CD8-positive, alpha-beta memory T cell (primary cell): ENCODE measurements around the gene ARPP21. TPM values are rescaled to one million over a fixed set of nuclear protein-coding genes. Genes with fewer than 3 reads are reported as not detected.

Experiments
- CTCF ChIA-PET: fragments of 350-600 bp; sonication (Branson Sonifier 250); formaldehyde crosslinking; loops from one replicate; lab custom pipeline; 2021; ENCODE audit warnings: antibody characterized with exemption; lab: Charles Lee
- POLR2A ChIA-PET: fragments of 350-600 bp; sonication (Branson Sonifier 250); formaldehyde crosslinking; loops from one replicate; lab custom pipeline; 2021; ENCODE audit warnings: antibody characterized with exemption; lab: Charles Lee
- DNase-seq, 5 donors: peaks; one replicate each; pipeline versions ENCODE4 v3.0.0 to v3.0.0-alpha.2; 2020 to 2022; ENCODE audit warnings: mixed read lengths in 1 of 5
- H3K27ac ChIP-seq: one replicate; pipeline ENCODE4 v1.7.0; 2013; ENCODE audit warnings: low read depth, mild to moderate bottlenecking, low read length, moderate library complexity
- H3K27me3 ChIP-seq: 2 replicates; pipeline ENCODE4 v1.7.0; 2013; ENCODE audit warnings: low read length, mild to moderate bottlenecking; ENCODE audit not compliant: insufficient read depth, poor library complexity, severe bottlenecking
- H3K36me3 ChIP-seq: 2 replicates; pipeline ENCODE4 v1.7.0; 2013; ENCODE audit warnings: mild to moderate bottlenecking, low read length, moderate library complexity; ENCODE audit not compliant: insufficient read depth
- H3K4me1 ChIP-seq: 2 replicates; pipeline ENCODE4 v1.7.0; 2013; ENCODE audit warnings: mild to moderate bottlenecking, low read length, moderate library complexity; ENCODE audit not compliant: insufficient read depth
- H3K4me3 ChIP-seq: 2 replicates; pipeline ENCODE4 v1.7.0; 2013; ENCODE audit warnings: mild to moderate bottlenecking, low read length
- H3K9me3 ChIP-seq: 2 replicates; pipeline ENCODE4 v1.7.0; 2013; ENCODE audit warnings: mild to moderate bottlenecking, low read length
- H3K27ac Mint-ChIP-seq, 8 donors: one replicate each; pipeline ENCODE4 v1.8.0; 2020 to 2021; ENCODE audit warnings: mixed read lengths in 8 of 8, mild to moderate bottlenecking in 6 of 8, inconsistent platforms in 3 of 8, moderate library complexity in 3 of 8
- H3K27me3 Mint-ChIP-seq, 2 donors: one replicate each; pipeline ENCODE4 v1.8.0; 2020 to 2021; ENCODE audit warnings: mixed read lengths in 2 of 2, mild to moderate bottlenecking in 1 of 2, moderate library complexity in 1 of 2
- H3K36me3 Mint-ChIP-seq, 3 donors: one replicate each; pipeline ENCODE4 v1.8.0; 2020 to 2021; ENCODE audit warnings: mixed read lengths in 3 of 3, inconsistent platforms in 1 of 3, mild to moderate bottlenecking in 1 of 3
- H3K4me1 Mint-ChIP-seq, 3 donors: one replicate each; pipeline ENCODE4 v1.8.0; 2020 to 2021; ENCODE audit warnings: mixed read lengths in 3 of 3, inconsistent platforms in 1 of 3, mild to moderate bottlenecking in 1 of 3
- H3K4me3 Mint-ChIP-seq, 7 donors: one replicate each; pipeline ENCODE4 v1.8.0; 2020 to 2021; ENCODE audit warnings: mixed read lengths in 7 of 7, mild to moderate bottlenecking in 6 of 7, moderate library complexity in 4 of 7, inconsistent platforms in 2 of 7
- H3K9me3 Mint-ChIP-seq, 5 donors: one replicate each; pipeline ENCODE4 v1.8.0; 2020 to 2022; ENCODE audit warnings: mixed read lengths in 5 of 5, mild to moderate bottlenecking in 3 of 5, moderate library complexity in 2 of 5, inconsistent platforms in 1 of 5
- polyA plus RNA-seq: library from polyadenylated mRNA; unstranded; fragments of 300-500 nt; fragmentation: Illumina TruSeq; gene quantifications from one replicate; pipeline ENCODE4 v1.2.3, GENCODE V29; 2021
- total RNA-seq, 2 experiments: library from RNA; stranded (reverse); gene quantifications; one replicate each; pipeline ENCODE4 v1.2.3, GENCODE V29; 2021

ARPP21 gene
- total and polyA plus RNA-seq, 3 experiments from 2014 or later: not detected

DNA sequence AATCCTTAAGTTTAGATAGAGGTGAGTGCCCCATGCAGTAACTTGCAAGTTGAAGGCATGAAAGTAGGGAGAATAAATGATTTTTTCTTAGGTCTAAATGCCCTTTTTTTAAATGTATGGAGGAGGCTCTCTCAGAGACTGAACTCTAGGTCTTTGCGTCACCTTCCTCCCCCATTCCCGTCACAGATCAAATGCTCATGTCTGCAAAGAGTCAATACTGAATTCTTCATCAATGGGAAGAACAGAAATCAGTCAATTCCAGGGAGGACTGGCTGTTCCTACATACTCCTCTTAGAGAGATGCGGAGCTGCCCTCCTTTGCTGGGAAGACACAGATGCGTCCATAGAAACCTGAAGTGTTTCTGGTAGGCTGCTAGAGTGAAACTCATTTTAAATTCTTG lies 98.2 kb downstream of the ARPP21 start:
- ChIA-PET CTCF (no interaction called here), POLR2A (no interaction called here)
- Mint-ChIP-seq H3K27me3 (peaks cover 0 to 2% of the 10 kb centered on the region in 2 donors), H3K27ac (no peak overlapping the region), H3K36me3 (no peaks in the 10 kb centered on the region), H3K4me3 (no peak overlapping the region), H3K9me3 (peaks cover 2 to 24% (median 4%) of the 10 kb centered on the region in 5 donors), H3K4me1 (no peaks in the 10 kb centered on the region)
- H3K27ac ChIP-seq: no peak overlapping the region
- H3K27me3 ChIP-seq: no peaks in the 10 kb centered on the region
- H3K4me3 ChIP-seq: no peak overlapping the region
- no peaks in the 10 kb centered on the region for H3K36me3 ChIP-seq
- H3K4me1 ChIP-seq: no peaks in the 10 kb centered on the region
- no peak for DNase-seq
- no peaks in the 10 kb centered on the region for H3K9me3 ChIP-seq

DNA sequence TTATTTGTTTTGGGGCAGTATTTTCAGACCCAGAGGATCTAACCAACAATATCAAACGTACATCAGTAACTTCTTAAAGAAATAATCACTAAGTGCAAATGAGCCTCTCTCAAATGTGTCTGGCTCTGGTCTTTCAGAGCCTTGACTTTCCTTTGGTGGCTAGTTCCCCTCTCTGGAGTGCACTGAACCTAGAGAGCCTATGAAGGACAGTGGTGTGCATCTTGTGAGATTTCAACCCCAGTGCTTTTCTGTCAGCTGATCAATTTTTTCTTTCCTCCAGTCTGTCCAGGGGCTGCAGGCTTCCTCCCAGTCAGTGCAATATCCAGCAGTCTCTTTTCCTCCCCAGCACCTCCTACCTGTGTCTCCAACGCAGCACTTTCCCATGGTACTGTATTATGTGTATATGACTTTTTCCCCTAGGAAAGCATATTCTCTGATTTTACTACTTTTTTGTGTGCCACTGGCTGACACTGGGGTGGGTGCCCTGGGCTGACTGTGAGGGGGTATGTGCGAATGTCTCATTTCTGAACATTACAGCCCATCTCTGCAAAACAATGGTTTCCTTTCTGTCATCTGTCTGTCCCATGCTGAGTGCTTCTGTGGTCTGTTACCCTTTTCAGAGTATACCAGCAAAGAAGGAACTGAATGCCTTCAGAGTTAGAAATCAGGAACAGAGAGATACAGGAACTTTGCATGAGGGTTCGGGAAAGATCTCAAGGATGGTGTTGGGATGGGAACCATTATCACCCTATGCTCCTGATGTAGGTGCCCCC lies 98.8 kb downstream of the ARPP21 start:
- H3K27ac Mint-ChIP-seq: peak overlapping the region in 1 of 8 donors; percentile 19
- H3K4me1 ChIP-seq: no peaks in the 10 kb centered on the region
- peaks cover 2 to 25% (median 4%) of the 10 kb centered on the region in 5 donors for H3K9me3 Mint-ChIP-seq
- H3K9me3 ChIP-seq: no peaks in the 10 kb centered on the region
- H3K27ac ChIP-seq: no peak overlapping the region
- DNase-seq: no peak
- no peaks in the 10 kb centered on the region for H3K27me3 ChIP-seq
- peaks cover 0 to 2% of the 10 kb centered on the region in 2 donors for H3K27me3 Mint-ChIP-seq
- CTCF ChIA-PET: no interaction called here
- no peak overlapping the region for H3K4me3 ChIP-seq
- no peaks in the 10 kb centered on the region for H3K36me3 Mint-ChIP-seq
- POLR2A ChIA-PET: no interaction called here
- no peaks in the 10 kb centered on the region for H3K36me3 ChIP-seq
- no peak overlapping the region for H3K4me3 Mint-ChIP-seq
- no peaks in the 10 kb centered on the region for H3K4me1 Mint-ChIP-seq

DNA sequence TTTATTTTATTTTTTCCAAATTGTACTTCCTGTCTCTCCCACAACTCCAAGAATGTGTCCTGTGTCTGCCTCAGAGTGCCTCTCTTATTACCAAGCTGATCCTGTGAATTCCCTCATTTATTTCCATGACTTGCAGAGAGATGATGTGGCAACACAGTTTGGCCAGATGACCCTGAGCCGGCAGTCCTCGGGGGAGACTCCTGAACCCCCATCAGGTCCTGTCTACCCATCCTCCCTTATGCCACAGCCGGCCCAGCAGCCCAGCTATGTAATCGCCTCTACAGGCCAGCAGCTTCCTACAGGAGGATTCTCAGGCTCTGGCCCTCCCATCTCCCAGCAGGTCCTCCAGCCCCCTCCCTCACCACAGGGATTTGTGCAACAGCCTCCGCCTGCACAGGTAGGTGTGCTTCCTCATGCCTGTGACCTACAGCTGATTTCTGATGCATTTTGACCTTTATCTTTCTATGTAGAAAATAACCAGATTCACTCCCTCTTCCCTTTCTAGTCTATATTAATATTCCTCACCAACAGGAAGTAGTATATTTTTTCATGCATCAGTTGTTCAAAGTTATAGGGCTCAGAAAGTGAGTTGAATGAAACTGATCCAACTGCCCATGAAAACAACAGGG lies 100.0 kb downstream of the ARPP21 start:
- Mint-ChIP-seq H3K4me1 (no peaks in the 10 kb centered on the region), H3K27ac (no peak overlapping the region), H3K36me3 (no peaks in the 10 kb centered on the region), H3K9me3 (peaks cover 2 to 25% (median 4%) of the 10 kb centered on the region in 5 donors), H3K27me3 (peaks cover 0 to 2% of the 10 kb centered on the region in 2 donors), H3K4me3 (no peak overlapping the region)
- no peak overlapping the region for H3K27ac ChIP-seq
- H3K27me3 ChIP-seq: no peaks in the 10 kb centered on the region
- no peaks in the 10 kb centered on the region for H3K4me1 ChIP-seq
- CTCF ChIA-PET: no interaction called here
- POLR2A ChIA-PET: no interaction called here
- DNase-seq: no peak
- no peak overlapping the region for H3K4me3 ChIP-seq
- no peaks in the 10 kb centered on the region for H3K36me3 ChIP-seq
- H3K9me3 ChIP-seq: no peaks in the 10 kb centered on the region

DNA sequence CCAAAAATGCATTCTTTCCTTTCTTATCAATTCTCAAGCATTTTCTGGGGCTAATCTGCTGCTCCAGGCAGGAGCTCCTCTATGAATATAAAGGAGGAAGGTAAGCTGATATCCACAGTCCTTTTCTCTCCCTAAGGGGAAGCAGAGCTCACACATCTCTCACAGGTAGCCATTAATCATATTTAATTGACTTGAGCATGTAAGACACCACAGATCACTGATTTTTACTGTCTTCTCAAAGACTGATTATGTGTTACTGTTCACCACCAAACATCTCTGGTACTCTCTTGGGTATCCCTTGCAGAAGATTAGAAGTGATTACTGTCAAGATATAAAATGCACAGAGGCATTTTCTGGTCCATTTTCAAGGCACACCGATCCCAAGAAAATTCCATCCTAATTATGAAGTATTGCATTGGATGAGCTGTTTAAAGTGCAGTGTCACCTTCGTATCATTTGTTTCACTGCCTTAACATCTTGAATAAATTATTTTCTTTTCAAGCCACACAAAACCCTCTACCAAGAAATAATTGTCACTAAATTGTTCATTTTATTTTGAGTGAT lies 100.7 kb downstream of the ARPP21 start:
- Histone ChIP-seq H3K36me3 (no peaks in the 10 kb centered on the region), H3K27me3 (no peaks in the 10 kb centered on the region), H3K27ac (no peak overlapping the region), H3K4me1 (no peaks in the 10 kb centered on the region), H3K4me3 (no peak overlapping the region), H3K9me3 (no peaks in the 10 kb centered on the region)
- Mint-ChIP-seq H3K27me3 (peaks cover 0 to 2% of the 10 kb centered on the region in 2 donors), H3K4me3 (no peak overlapping the region), H3K36me3 (no peaks in the 10 kb centered on the region), H3K27ac (no peak overlapping the region), H3K9me3 (peaks cover 2 to 22% (median 4%) of the 10 kb centered on the region in 5 donors), H3K4me1 (no peaks in the 10 kb centered on the region)
- no peak for DNase-seq
- POLR2A ChIA-PET: no interaction called here
- CTCF ChIA-PET: no interaction called here

DNA sequence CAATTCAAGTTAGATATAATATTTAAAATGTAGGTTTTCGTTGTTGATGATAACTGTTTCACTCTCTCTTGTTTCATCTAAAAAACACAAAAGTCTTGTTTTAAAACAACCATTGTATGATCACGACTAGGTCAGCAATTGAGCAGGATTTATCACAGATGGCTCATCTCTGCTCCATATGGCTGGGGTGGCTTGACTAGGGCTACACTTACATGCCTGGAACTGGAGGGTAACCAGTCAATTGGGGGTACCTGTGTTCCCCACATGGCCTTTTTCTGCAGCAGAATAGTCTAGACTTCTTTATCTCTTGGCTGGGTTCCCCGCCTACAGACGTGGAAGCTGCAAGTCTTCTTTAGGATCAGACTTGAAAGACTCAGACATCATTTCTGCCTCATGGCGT lies 103.9 kb downstream of the ARPP21 start:
- Mint-ChIP-seq H3K9me3 (peaks cover 3 to 33% (median 5%) of the 10 kb centered on the region in 5 donors), H3K27me3 (peaks cover 0 to 3% of the 10 kb centered on the region in 2 donors), H3K4me3 (no peak overlapping the region), H3K4me1 (no peaks in the 10 kb centered on the region), H3K27ac (no peak overlapping the region), H3K36me3 (no peaks in the 10 kb centered on the region)
- no peak overlapping the region for H3K4me3 ChIP-seq
- H3K36me3 ChIP-seq: no peaks in the 10 kb centered on the region
- DNase-seq: no peak
- no peaks in the 10 kb centered on the region for H3K27me3 ChIP-seq
- H3K27ac ChIP-seq: no peak overlapping the region
- H3K4me1 ChIP-seq: no peaks in the 10 kb centered on the region
- ChIA-PET POLR2A (no interaction called here), CTCF (no interaction called here)
- no peaks in the 10 kb centered on the region for H3K9me3 ChIP-seq

DNA sequence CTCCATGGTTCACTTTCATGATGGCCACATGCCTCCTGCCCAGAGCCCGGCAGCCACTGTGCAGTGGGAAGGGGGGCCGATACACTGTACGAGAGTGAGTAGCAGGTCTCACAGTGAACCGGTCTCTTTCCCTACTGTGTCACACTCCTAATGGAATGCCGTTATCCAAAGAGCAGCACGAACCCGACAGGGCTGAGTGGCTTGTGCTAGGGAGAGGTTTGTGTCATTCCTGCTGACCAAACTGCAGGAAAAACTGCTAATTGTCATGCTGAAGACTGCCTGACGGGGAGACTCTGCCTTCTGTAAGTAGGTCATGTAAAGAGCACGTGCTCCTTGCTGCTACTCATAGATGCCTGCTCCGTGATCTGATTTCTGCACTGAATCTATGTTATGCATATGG lies 105.1 kb downstream of the ARPP21 start:
- Histone ChIP-seq H3K27me3 (no peaks in the 10 kb centered on the region), H3K4me3 (no peak overlapping the region), H3K36me3 (no peaks in the 10 kb centered on the region), H3K27ac (no peak overlapping the region), H3K9me3 (no peaks in the 10 kb centered on the region), H3K4me1 (no peaks in the 10 kb centered on the region)
- no peak for DNase-seq
- H3K9me3 Mint-ChIP-seq: peaks cover 3 to 25% (median 5%) of the 10 kb centered on the region in 5 donors
- ChIA-PET CTCF (no interaction called here), POLR2A (no interaction called here)
- no peak overlapping the region for H3K27ac Mint-ChIP-seq
- H3K4me1 Mint-ChIP-seq: no peaks in the 10 kb centered on the region
- peaks cover 0 to 3% of the 10 kb centered on the region in 2 donors for H3K27me3 Mint-ChIP-seq
- H3K4me3 Mint-ChIP-seq: no peak overlapping the region
- no peaks in the 10 kb centered on the region for H3K36me3 Mint-ChIP-seq

DNA sequence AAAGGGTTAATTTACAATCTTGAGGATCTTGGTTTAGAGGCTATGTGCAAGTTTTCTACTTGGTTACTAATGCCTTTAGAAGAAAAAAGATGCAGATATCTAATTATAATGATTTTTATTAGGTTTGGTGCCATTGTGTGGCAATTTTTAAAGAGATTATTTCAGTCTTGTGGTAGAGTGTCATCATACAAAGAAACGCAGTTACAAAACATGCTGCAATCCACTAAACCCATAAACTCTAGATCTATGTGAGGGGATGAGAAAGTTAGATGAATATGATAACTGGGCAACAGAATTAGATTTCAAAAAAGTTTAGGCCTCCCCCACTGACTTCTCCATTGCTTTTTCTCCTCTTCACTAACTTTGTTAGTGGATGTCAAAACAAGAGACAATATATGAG lies 106.0 kb downstream of the ARPP21 start:
- Histone ChIP-seq H3K36me3 (no peaks in the 10 kb centered on the region), H3K27ac (no peak overlapping the region), H3K4me1 (no peaks in the 10 kb centered on the region), H3K27me3 (no peaks in the 10 kb centered on the region), H3K4me3 (no peak overlapping the region), H3K9me3 (no peaks in the 10 kb centered on the region)
- no peaks in the 10 kb centered on the region for H3K4me1 Mint-ChIP-seq
- H3K27me3 Mint-ChIP-seq: peaks cover 0 to 3% of the 10 kb centered on the region in 2 donors
- peaks cover 0 to 17% (median 3%) of the 10 kb centered on the region in 5 donors for H3K9me3 Mint-ChIP-seq
- H3K36me3 Mint-ChIP-seq: no peaks in the 10 kb centered on the region
- H3K4me3 Mint-ChIP-seq: no peak overlapping the region
- CTCF ChIA-PET: no interaction called here
- no peak overlapping the region for H3K27ac Mint-ChIP-seq
- no peak for DNase-seq
- POLR2A ChIA-PET: no interaction called here

DNA sequence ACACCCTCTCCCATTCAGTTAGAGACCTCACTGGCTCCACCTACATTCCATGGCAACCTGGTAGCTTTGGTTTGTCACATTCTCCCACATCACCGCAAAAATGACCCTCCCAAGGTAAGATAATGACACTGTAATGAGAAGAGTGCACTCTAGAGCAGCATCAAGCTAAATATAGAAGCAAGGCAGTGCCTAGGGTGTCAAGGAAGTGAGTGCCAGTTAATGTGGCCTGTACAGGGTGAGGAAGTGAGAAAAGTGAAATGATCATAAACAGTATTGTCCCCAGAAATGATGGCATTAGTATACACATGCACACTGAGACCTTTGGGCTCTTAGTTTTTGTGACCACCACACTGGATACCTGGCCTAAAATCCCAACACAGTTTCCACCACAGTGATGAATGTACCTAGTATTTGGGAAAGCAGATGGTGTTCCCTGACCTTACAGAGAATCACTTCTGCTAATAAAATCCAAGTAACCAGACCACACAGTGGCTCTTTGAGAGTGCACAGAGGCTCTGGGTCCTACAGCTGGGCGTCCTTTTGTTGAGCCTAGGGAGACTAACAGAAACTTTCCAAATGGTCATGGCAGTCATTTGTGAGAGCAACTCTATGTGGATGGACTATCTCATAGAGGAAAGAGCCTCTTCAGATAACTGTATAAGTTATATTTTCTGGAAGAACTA lies 106.6 kb downstream of the ARPP21 start:
- H3K27ac ChIP-seq: no peak overlapping the region
- no peaks in the 10 kb centered on the region for H3K36me3 ChIP-seq
- no peak for DNase-seq
- H3K4me1 ChIP-seq: no peaks in the 10 kb centered on the region
- H3K4me3 Mint-ChIP-seq: no peak overlapping the region
- H3K9me3 ChIP-seq: no peaks in the 10 kb centered on the region
- H3K36me3 Mint-ChIP-seq: no peaks in the 10 kb centered on the region
- H3K27me3 Mint-ChIP-seq: peaks cover 0 to 3% of the 10 kb centered on the region in 2 donors
- no peak overlapping the region for H3K27ac Mint-ChIP-seq
- H3K27me3 ChIP-seq: no peaks in the 10 kb centered on the region
- ChIA-PET CTCF (no interaction called here), POLR2A (no interaction called here)
- no peaks in the 10 kb centered on the region for H3K4me1 Mint-ChIP-seq
- peaks cover 0 to 17% (median 3%) of the 10 kb centered on the region in 5 donors for H3K9me3 Mint-ChIP-seq
- H3K4me3 ChIP-seq: no peak overlapping the region
